Esophagus squamous epithelium (tissue), 5 donors: ENCODE measurements around the gene PLEKHB2. TPM values are rescaled to one million over a fixed set of nuclear protein-coding genes. Genes with fewer than 3 reads are reported as not detected.

Experiments
- DNase-seq: peaks from one replicate; lab custom pipeline; 2025; lab: John Stamatoyannopoulos, UW
- H3K27ac ChIP-seq, 4 donors: fragments of 200-600 bp; sonication (generic); one replicate each; pipeline ENCODE4 v1.5.1; 2016 to 2019; ENCODE audit warnings: mild to moderate bottlenecking in 1 of 4
- H3K27me3 ChIP-seq, 4 donors: fragments of 200-600 bp; sonication (generic); 1 replicate in 3 of 4; 2 replicates in 1 of 4; pipeline versions ENCODE4 v1.5.1 to v1.6.0; 2017 to 2021; ENCODE audit warnings: antibody characterized with exemption in 1 of 4
- H3K36me3 ChIP-seq, 3 donors: fragments of 200-600 bp; sonication (generic); one replicate each; pipeline ENCODE4 v1.5.1; 2016 to 2019
- H3K4me1 ChIP-seq, 3 donors: fragments of 200-600 bp; sonication (generic); one replicate each; pipeline ENCODE4 v1.5.1; 2017 to 2019
- H3K4me3 ChIP-seq, 4 donors: fragments of 200-600 bp; sonication (generic); 1 replicate in 3 of 4; 2 replicates in 1 of 4; pipeline ENCODE4 v1.5.1; 2016 to 2019; ENCODE audit warnings: mild to moderate bottlenecking in 2 of 4, moderate library complexity in 1 of 4
- H3K9me3 ChIP-seq, 3 donors: fragments of 200-600 bp; sonication (generic); one replicate each; pipeline ENCODE4 v1.5.1; 2016 to 2019
- CTCF ChIP-seq, 6 experiments: fragments of 450-650 bp in 4 of 6; fragments of 200-600 bp in 2 of 6; sonication (generic) in 2 of 6; IDR thresholded peaks; one replicate each; pipeline ENCODE4 v1.5.1; 2016 to 2019; ENCODE audit warnings: antibody characterized with exemption in 6 of 6, mild to moderate bottlenecking in 4 of 6, moderate library complexity in 4 of 6
- POLR2A ChIP-seq, 4 donors: fragments of 450-650 bp; IDR thresholded peaks; one replicate each; pipeline ENCODE4 v1.6.1; 2017; ENCODE audit warnings: antibody characterized with exemption in 4 of 4, mild to moderate bottlenecking in 4 of 4, moderate library complexity in 3 of 4
- WGBS, 2 donors: methylation state at CpG; one replicate each; pipeline ENCODE4 v1.1.5; 2018; 5-methylcytosine and 5-hydroxymethylcytosine counted together
- intact Hi-C: fragments of 100-400 bp; cut with DNase I; formaldehyde crosslinking; loops from one replicate; pipeline ENCODE4 v1.15.0; 2022
- total RNA-seq, 4 donors: library from RNA; depleted of rRNA; stranded (reverse); fragments of >200 nt; gene quantifications; one replicate each; pipeline ENCODE4 v1.1.0, GENCODE V29; 2016
- donor health status: DM: yes; HTN: yes; CAD: no.

Gene PLEKHB2
- total RNA-seq: 10 to 100 TPM; 36.3 to 75.8 (median 47.4) TPM

DNA sequence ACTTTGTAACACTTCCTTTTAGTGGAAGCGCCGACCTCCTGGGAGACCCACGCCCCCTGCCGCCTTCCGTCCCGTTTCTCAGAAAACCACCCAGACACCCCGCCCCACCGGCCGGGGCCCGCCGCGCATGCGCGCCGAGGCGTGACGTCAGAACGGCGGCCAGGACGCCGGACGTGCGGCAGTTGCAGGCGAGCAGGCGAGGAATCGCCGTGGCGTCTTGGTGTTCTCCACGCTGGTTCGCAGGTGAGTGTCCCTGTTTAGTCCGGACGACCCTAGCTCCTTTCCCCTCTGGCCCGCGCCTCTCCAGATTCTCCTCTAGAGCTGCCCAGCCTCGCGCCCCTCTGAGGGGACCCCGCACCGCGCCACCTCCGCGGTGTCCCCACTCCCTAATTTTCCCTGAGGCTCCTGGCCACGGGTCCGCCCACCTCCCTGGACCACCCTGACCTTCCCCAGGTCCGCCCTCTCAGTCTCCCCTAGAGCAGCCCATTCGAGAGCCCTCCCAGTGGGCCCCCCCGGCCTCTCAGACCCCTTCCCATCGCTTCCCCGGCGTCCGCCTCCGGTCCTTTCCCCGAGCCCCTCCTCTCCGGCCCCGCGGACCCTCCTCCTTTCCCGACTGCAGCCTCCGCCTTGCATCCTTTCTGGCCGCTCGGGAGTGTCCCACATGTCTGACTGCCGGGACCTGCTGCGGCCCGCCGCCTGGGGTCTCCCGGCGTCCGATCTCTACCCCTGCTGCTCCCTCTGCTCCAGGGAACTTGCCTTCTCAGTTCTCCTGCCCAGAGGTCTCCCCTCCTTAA lies at the start of gene PLEKHB2:
PLEKHB2 (plus strand) TSS at position 181 of the 794 bp plus-strand sequence. CDS start 15,606 bp downstream, outside the sequence.
- DNase-seq: peak; percentile 35
- no peaks in the 10 kb centered on the region for H3K27me3 ChIP-seq
- H3K9me3 ChIP-seq: no peaks in the 10 kb centered on the region
- WGBS, 2 donors: 0 to 1% methylated on average over 34 to 38 of the region's 66 CpGs
- TF ChIP-seq POLR2A (IDR thresholded peaks at IDR 0.05): peak in 3 of 4 donors; percentile 76 to 95 (median 85)
- peak in 3 of 6 experiments; percentile 14 to 18 (median 17) for TF ChIP-seq CTCF (IDR thresholded peaks at IDR 0.05)
- H3K27ac ChIP-seq: peak within 1 kb of the TSS; percentile 92 to 98 (median 97)
- peaks cover 0 to 37% (median 24%) of the 10 kb centered on the region in 3 donors for H3K4me1 ChIP-seq
- H3K4me3 ChIP-seq: peak within 1 kb of the TSS; percentile 78 to 99 (median 96)
- H3K36me3 ChIP-seq: peaks cover 0 to 3% (median 0%) of the 10 kb centered on the region in 3 donors
- intact Hi-C loops: no loop called here

DNA sequence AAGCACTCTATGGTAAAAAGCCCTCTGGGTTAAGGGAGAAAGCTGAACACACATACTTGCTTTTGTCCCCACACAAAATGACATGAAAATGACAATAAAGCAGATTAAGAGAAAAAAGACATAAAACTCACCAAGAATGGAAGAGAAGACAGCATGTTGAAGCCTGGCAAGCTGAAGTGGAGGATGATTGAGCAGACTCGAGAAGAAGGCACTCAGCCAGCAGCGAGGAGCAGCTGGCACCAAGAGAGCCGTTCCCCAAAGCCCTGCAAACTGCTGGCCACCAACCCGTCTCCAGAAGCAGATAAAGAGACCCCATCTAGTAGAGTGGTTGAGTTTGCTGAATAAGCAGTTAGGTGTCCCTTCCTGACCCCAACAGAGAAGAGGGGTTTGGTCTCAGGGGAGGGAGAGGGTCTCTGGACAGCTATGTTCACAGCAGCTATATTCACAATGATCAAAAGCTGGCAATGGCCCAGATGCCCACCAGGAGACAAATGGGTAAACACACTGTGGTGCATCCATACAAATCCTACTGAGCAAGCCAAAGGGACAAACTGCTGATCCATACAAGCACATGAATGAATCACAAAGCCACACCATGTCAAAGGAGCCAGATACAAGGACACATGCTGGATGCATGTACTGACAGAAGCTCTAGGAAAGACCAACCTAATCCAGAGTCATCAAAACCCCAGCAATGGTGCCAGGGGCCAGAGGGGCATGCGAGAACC lies 48.8 kb upstream of the PLEKHB2 start:
- WGBS, 2 donors: 45 to 56% methylated on average over 5 of the region's 5 CpGs
- TF ChIP-seq CTCF (IDR thresholded peaks at IDR 0.05): no peak
- TF ChIP-seq POLR2A (IDR thresholded peaks at IDR 0.05): no peak
- intact Hi-C loops: no loop called here
- DNase-seq: no peak
- no peaks in the 10 kb centered on the region for H3K9me3 ChIP-seq
- peaks cover 7 to 51% (median 12%) of the 10 kb centered on the region in 3 donors for H3K4me1 ChIP-seq
- H3K36me3 ChIP-seq: peaks cover 24 to 90% (median 40%) of the 10 kb centered on the region in 3 donors
- H3K27ac ChIP-seq: peak overlapping the region in 1 of 4 donors; percentile 27
- H3K27me3 ChIP-seq: no peaks in the 10 kb centered on the region
- no peak overlapping the region for H3K4me3 ChIP-seq

DNA sequence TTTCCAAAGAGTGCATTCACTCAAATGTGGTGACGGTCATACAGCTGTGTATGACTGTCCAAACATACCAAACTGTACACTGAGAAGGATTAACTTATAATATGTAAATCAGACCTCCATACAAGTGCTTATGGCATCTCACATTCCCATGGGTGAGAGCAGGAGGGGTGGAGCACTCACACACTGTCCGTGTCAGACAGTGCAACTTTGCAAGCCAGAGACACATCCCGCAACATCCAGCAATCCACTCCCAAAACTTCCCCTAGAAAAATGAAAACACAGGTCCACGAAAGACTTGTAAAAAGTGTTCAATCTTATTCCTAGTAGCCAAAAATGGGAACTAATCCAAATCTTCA lies 48.2 kb upstream of the PLEKHB2 start:
- intact Hi-C loops: no loop called here
- Histone ChIP-seq H3K27me3 (no peaks in the 10 kb centered on the region), H3K27ac (no peak overlapping the region), H3K9me3 (no peaks in the 10 kb centered on the region), H3K36me3 (peaks cover 24 to 89% (median 35%) of the 10 kb centered on the region in 3 donors), H3K4me1 (peaks cover 9 to 56% (median 17%) of the 10 kb centered on the region in 3 donors), H3K4me3 (no peak overlapping the region)
- no peak for DNase-seq
- TF ChIP-seq CTCF (IDR thresholded peaks at IDR 0.05): no peak
- TF ChIP-seq POLR2A (IDR thresholded peaks at IDR 0.05): no peak
- WGBS, 2 donors: 59 to 67% methylated on average over 3 to 4 of the region's 4 CpGs

GRCh38 chr2:131058214-131058843 lies 46.8 kb upstream of the PLEKHB2 start:
- 78 to 87% methylated on average over 7 to 8 of the region's 8 CpGs for WGBS, 2 donors
- Histone ChIP-seq H3K4me3 (no peak overlapping the region), H3K4me1 (peaks cover 9 to 64% (median 17%) of the 10 kb centered on the region in 3 donors), H3K36me3 (peaks cover 16 to 89% (median 22%) of the 10 kb centered on the region in 3 donors), H3K27me3 (no peaks in the 10 kb centered on the region), H3K27ac (no peak overlapping the region), H3K9me3 (no peaks in the 10 kb centered on the region)
- intact Hi-C loops: no loop called here
- no peak for TF ChIP-seq CTCF (IDR thresholded peaks at IDR 0.05)
- no peak for DNase-seq
